Dermis blood vessel endothelial cell (primary cell): ENCODE results near the gene CD200R1L. TPM values are rescaled to one million over a fixed set of nuclear protein-coding genes. Genes with fewer than 3 reads are reported as not detected.

ENCODE experiments used
- DNase-seq: peaks from one replicate; pipeline ENCODE4 v3.0.0; 2010
- total RNA-seq: library from RNA; depleted of rRNA; stranded (reverse); fragments of >200 nt; gene quantifications from 2 replicates; pipeline ENCODE4 v1.2.3, GENCODE V29; 2014

CD200R1L gene
- total RNA-seq, 1 donor from 2014 or later: not detected

GRCh38 chr3:112786002-112786590 is 60.6 kb downstream of the CD200R1L start:
- DNase-seq: no peak

GRCh38 chr3:112785321-112786001 is 61.2 kb downstream of the CD200R1L start:
- DNase-seq: no peak

GRCh38 chr3:112782491-112782890 is 64.2 kb downstream of the CD200R1L start:
- DNase-seq: no peak

- DNase-seq: no peak
These were observed 65.1 kb downstream of the CD200R1L start for GRCh38 chr3:112781599-112781998.

GRCh38 chr3:112779558-112780480 is 66.8 kb downstream of the CD200R1L start:
- DNase-seq: no peak

- no peak for DNase-seq
These were observed 67.7 kb downstream of the CD200R1L start for GRCh38 chr3:112779011-112779410.

GRCh38 chr3:112778353-112778948 is 68.2 kb downstream of the CD200R1L start:
- DNase-seq: no peak

GRCh38 chr3:112777811-112778210 is 68.9 kb downstream of the CD200R1L start:
- no peak for DNase-seq

- DNase-seq: no peak
These were observed 69.8 kb downstream of the CD200R1L start for GRCh38 chr3:112776836-112777235.

- no peak for DNase-seq
These were observed 70.7 kb downstream of the CD200R1L start for GRCh38 chr3:112776000-112776399.

- DNase-seq: no peak
These were observed 71.5 kb downstream of the CD200R1L start for GRCh38 chr3:112775011-112775742.

GRCh38 chr3:112774293-112774926 is 72.3 kb downstream of the CD200R1L start:
- DNase-seq: no peak

- DNase-seq: no peak
These were observed 72.8 kb downstream of the CD200R1L start for GRCh38 chr3:112773864-112774263.

- no peak for DNase-seq
These were observed 75.7 kb downstream of the CD200R1L start for GRCh38 chr3:112770951-112771350.

GRCh38 chr3:112770032-112770626 is 76.5 kb downstream of the CD200R1L start:
- DNase-seq: peak; percentile 13

GRCh38 chr3:112769286-112769978 is 77.2 kb downstream of the CD200R1L start:
- no peak for DNase-seq

- no peak for DNase-seq
These were observed 78.9 kb downstream of the CD200R1L start for GRCh38 chr3:112767777-112768176.

- no peak for DNase-seq
These were observed 79.5 kb downstream of the CD200R1L start for GRCh38 chr3:112767177-112767576.
